ENCODE results near the gene ACACA. TPM values are rescaled to one million over a fixed set of nuclear protein-coding genes. Genes with fewer than 3 reads are reported as not detected.

Gene ACACA
- total RNA-seq, 2 donors from 2014 or later: 28.1 to 49.6 TPM

GRCh38 chr17:37123941-37124820 lies 282.5 kb downstream of the ACACA start:
- ATAC-seq (no peak), DNase-seq (no peak)
- intact Hi-C loops (cut with DNase I): no loop called here

GRCh38 chr17:37123386-37123785 lies 283.2 kb downstream of the ACACA start:
- intact Hi-C loops (cut with DNase I): no loop called here
- ATAC-seq: no peak
- DNase-seq: no peak

- intact Hi-C loops (cut with DNase I): no loop called here
- no peak for ATAC-seq
- DNase-seq: no peak
These were observed 285.0 kb downstream of the ACACA start for GRCh38 chr17:37121616-37122015.

- intact Hi-C loops (cut with DNase I): no loop called here
- DNase-seq (no peak), ATAC-seq (no peak)
These were observed 288.1 kb downstream of the ACACA start for GRCh38 chr17:37118366-37119137.

DNA sequence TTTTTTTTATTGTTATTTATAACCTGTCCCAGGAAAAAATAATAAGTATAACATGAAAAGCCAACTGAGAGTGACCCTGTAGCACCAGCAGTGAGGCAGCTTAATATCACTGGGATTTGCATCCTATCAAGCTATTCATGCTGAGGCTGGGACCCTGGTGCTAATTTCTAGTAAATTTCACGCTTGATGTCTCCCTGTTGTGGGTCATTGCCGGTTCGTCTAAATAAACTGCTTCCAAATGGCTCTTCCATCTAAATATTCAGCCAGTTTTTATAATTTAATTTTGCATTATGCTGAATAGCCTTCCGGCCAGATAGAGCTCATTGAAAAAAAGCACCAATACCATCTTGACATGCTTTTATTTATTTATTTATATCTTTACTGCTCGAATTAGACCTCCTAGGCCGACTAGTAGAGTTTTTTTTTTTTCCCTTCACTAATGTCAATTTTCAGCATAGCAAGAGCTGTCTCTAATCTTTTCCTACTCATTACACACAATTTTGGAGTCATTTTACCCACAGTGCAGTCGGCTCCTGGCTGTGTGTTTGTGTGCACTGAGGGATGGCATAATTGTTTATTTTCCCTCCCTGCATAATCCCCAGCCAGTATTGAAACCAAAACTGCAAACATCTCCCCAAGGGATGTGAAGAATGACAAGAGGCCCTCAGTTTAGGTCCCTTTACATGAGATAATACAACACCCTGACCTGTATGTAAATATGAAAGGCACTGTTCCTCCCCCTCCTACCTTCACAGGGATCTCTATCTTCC lies 289.1 kb downstream of the ACACA start:
- DNase-seq (no peak), ATAC-seq (no peak)
- intact Hi-C loops (cut with DNase I): no loop called here

DNA sequence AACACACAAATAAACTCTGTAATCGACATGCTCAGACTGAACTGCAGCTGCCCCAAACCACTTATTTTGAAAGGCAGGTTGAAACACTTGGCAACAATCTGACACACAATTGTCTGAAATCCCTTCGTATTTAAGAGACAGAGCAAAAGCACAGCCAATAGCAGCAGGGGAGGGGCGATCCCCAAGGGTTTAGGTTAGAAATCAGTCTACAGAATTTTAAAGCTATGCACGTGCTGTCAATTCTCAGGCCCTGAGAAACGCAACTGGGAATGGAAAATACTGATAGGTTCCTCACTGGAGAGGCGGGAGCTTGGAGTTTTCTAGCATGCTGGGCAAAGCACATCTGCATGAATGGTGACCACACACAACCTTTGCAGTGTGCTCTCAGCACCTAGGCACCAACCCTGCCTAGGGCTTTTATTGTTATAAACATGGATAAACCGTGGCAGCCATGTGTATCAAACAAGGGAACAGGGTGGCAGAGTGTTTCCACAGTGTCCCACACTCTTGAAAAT lies 289.9 kb downstream of the ACACA start:
- DNase-seq: no peak
- intact Hi-C loops (cut with DNase I): no loop called here
- no peak for ATAC-seq

DNA sequence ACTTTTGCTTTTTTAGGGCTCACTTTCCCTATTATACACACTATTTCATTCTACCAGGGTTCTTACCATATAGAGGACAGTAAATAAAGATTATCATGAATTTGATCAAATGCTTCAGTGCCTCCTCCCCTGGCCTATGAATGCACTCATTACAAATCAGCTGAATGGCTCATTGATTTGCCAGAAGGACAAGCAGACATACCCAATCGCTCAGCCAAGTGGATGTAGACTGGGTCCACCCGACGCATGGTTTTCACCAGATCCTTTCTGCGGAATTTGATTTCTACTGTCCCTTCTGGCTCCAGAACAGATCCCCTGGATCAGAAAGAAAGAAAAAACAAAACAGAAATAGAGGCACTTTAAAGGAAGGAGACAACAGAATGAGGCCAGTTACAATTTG lies 295.3 kb downstream of the ACACA start:
- DNase-seq (no peak), ATAC-seq (no peak)
- intact Hi-C loops (cut with DNase I): no loop called here

- ATAC-seq (no peak), DNase-seq (no peak)
- intact Hi-C loops (cut with DNase I): no loop called here
These were observed 295.9 kb downstream of the ACACA start for GRCh38 chr17:37110746-37111145.

- intact Hi-C loops (cut with DNase I): no loop called here
- ATAC-seq: no peak
- DNase-seq: no peak
These were observed 296.6 kb downstream of the ACACA start for GRCh38 chr17:37109731-37110710.

DNA sequence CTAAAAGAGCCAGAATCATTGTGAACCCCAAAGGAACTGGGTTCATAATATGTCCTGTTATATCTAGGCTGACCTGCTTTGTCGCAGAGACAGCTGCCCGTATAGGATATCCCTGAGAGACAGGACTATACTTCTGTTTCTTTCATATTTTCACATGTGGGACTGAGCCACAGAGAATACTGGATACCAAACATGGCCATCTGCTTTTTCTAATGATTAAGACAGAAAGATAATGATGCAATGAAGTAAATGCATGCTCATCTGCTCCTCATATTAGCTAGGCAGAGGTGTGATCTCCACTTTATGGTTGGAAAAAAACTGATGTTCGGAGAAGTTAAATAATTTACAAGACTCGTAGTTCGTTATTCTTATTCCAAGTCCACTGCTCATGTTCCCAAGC lies 297.5 kb downstream of the ACACA start:
- no peak for DNase-seq
- ATAC-seq: no peak
- intact Hi-C loops (cut with DNase I): no loop called here

DNA sequence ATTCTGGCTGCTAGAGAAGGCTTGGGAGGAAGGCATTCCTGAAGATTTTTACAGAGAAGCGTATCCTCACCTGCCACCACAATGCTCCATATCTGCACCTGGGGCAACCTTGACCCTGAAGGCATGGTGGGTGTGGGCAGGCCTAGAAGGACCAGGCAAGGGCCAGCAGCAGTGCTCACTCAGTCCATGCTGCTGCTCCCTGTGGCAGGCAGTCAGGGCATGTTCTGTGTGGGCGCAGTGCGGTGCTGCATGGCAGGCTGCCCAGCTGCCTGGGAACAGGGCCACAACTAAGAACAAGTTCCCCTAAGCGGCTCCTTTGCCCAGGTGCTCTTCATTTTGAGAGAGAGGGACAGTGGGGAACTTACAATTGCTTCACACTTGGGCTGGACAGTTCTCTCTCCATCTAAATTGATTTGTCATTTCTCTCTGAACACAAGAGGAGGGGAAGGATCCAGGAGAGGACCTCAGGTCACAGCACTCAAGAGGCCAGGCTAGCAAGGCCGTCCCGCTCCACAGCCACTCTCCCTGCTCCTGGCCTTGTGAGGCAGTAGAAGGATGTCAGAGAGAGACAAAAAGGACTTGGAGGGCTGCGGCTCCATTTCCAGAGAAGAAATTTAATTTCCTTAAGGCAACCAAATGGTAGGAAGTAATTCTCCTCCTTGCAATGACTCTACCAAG lies 299.1 kb downstream of the ACACA start:
- peak; percentile 42 for DNase-seq
- intact Hi-C loops (cut with DNase I): no loop called here
- ATAC-seq: peak; percentile 88 to 92

- no peak for DNase-seq
- ATAC-seq: no peak
- intact Hi-C loops (cut with DNase I): no loop called here
These were observed 300.6 kb downstream of the ACACA start for GRCh38 chr17:37106049-37106448.

DNA sequence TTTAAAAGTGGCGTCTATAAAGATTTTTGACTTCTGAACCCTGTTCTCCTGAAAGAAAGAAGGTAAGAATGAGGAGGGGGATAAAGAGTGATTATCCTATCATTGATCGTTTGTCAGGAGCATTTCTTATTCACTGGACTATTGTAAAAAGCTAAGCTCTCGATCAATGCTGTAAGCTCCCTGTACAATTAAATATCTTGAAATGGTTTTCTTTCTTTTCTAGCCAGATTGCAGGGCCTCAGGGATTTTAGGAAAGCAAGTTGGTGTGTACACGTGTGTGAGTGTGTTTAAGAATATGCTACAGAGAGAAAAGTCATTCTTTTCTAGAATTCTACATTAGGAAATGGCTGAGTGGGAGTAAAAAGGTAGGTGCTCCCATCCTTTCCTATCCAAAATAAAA lies 303.4 kb downstream of the ACACA start:
- no peak for DNase-seq
- intact Hi-C loops (cut with DNase I): no loop called here
- ATAC-seq: no peak

DNA sequence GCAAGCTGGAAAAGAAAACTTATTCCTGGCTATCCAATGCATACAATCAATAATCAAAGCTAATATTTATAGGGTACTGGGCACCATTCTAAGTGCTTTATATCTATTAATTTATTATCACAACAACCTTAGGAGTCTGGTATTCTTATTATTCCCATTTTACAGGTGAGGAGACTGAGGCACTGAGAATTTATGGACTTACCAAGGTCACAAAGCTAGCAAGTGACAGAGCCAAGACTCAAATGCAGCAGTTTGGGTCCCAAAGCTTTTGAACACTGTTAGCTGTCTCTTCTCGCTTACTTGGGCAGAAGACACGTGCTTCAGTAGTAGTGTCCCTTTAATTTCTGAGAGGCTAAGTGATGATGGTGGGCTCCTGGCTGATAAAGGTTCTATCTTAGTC lies 305.3 kb downstream of the ACACA start:
- DNase-seq: no peak
- intact Hi-C loops (cut with DNase I): no loop called here
- no peak for ATAC-seq

- DNase-seq: no peak
- no peak for ATAC-seq
- intact Hi-C loops (cut with DNase I): no loop called here
These were observed 306.4 kb downstream of the ACACA start for GRCh38 chr17:37100231-37100630.

DNA sequence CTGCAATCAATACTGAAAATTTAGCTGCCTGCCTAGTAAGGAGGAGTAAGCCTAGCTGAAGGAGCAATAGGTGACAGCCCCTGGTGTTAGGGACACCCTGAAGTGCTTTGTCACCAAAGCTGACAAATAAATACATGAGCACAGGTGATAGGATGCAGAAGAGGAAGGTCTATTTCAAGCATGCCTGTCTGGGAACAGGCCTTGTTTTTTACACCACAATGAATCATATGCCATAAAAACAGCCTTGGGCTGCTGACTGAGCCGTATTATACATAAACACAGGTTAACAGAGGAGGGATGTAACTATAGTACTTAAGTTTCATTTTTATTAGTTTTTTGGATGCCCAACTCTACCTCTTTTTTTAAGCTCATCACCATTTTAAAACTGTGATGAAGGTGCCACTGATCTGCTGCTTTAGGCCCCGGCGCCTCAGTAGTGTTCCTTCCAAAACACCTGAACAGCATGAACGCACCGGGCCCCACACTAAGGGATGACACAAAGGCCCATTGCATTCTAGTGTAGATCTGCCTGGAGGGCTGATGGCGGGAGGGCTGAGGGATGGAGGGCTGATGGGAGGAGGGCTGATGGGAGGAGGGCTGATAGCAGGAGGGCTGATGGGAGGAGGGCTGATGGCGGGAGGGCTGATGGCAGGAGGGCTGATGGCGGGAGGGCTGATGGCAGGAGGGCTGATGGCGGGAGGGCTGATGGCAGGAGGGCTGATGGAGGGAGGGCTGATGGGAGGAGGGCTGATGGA lies 307.5 kb downstream of the ACACA start:
- no peak for ATAC-seq
- intact Hi-C loops (cut with DNase I): no loop called here

DNA sequence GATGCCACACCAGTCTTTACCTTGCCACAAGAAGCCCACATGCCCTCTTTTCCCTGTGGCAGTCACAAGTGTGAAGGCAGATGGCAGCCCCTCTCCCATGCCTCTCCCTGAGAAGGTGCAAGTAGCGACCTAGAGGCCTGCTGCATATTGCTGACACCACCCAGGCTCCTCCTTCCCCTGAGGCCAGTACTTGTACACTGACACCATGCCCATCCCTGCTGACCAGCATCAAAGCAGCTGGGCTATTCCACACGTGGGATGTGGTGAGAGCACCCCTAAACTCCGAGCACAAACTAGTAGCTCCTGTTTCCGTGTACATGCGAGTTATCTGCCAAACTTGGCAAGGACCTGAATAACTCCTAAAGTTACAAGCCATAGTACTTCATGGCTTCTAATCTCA lies 308.5 kb downstream of the ACACA start:
- DNase-seq (no peak), ATAC-seq (no peak)
- intact Hi-C loops (cut with DNase I): no loop called here

More for the DNA sequence above, 307.5 kb downstream of the ACACA start:
- DNase-seq: no peak
